NCI-H1092 treated with DMSO at 0.1 percent for 48 hours (cell line): Measurements from ENCODE around the gene USP6NL.
"Not testable (repeated sequence)": the region's sequence is repeated elsewhere in the genome, so short reads cannot be mapped to it uniquely, and the experiment has no call there.

ENCODE experiments used
- DNase-seq: peaks from one replicate; lab custom pipeline; 2025; lab: John Stamatoyannopoulos, UW

Gene USP6NL

GRCh38 chr10:11444531-11445228, 166.8 kb downstream of the USP6NL start:
- DNase-seq = no peak

GRCh38 chr10:11444155-11444530, 167.3 kb downstream of the USP6NL start:
- DNase-seq = no peak

DNA sequence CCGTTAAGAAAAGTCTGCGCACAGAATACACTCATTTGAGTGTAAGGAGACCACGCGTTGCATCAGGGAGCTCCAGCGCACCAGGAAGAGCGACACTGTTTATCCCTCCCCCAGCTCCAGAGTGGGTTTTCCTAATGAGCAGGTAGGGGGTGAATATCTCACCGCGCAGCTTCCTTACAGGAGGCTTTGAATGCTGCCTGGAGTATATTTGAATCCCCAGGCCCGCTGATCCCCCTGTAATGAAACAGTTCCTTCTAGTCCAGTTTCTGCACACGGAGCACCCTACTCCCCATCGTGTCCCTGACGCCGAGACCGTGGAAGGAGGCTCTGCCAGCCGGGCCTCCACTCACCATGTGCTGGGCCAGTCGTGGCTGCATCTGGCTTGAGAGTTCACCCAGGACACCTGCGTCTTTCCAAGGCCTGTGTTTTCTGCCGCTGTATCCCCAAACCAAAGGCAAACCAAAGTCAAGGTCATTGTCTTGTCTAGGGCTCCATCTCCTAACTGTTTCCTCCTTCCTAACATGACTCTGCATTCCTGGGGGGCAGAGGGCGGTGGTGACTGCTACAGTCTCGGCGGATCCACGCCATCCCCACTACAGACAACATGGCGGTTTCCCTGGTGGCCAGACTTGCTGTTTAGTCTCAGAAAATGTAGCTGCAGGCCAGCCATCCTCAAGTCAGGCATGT, 167.8 kb downstream of the USP6NL start:
- no peak for DNase-seq

DNA sequence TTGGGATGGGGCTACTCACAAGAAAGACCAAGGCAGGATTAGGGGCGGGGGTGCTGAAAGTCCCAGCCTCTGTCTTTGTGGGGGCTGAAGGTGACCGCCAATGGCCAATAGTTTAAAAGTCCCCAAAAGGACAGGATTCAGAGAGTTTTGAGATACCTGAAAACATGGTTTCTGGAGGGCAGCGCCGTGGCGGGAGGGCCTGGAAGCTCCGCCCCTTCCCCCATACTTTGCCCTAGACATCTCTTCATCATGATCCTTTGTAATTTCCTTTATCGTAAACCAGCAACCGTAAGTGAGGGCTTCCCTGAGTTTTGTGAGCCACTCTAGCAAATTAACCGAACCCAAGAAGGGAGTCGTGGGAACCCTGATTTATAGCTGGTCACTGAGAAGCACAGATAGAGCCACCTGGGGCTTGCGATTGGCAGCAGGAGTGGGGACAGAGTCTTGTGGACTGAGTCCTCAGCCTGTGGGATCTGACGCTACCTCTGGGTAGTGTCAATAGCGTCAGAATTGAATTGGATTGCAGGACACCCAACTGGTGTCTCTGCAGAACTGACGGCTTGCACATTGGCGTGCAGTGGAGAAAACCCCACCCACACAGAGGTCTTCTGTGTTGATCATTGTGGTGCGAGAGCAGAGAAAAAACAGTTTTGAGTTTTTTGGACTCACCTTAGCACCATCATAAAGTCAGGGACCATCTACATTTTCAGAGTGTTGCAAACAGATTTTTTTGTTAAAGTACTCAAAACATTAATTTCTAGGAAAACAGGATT, 169.3 kb downstream of the USP6NL start:
- DNase-seq = no peak

- DNase-seq = no peak
Observed at GRCh38 chr10:11441151-11441535, 170.3 kb downstream of the USP6NL start.

DNA sequence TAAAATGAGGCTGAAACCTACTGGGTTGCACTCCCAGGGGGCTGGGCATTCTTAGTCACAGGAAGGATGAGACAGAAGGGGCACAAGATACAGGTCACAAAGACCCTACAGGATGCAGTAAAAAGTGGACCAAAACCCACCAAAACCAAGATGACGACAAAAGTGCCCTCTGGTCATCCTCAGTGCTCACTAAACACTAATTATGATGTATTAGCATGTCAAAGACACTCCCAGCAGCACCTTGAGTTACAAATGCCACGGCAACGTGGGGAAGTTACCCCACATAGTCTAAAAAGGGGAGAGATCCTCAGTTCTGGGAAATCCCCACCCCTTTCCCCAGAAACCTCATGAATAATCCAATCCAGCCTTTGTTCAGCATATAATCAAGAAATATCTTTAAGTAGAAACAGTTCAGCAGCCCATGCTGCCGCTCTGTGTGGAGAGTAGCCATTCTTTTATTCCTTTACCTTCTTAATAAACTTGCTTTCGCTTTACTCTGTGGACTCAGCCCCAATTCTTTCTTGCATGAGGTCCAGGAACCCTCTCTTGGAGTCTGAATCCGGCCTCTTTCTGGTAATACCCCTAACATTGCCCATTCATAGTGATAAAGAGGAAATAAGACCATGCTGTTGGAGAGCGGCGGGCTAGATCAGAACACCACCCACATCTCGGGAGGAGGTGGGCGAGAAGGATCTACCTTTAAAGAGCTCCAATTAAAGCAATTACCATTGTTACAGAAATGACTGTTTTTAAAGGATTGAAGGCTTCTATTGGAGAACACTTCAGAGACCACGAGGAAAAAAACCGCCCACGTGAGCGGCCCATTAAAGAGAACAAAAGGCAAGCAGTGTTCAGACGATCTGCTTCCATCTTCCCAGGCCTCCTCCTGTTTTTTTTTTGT, 170.9 kb downstream of the USP6NL start:
- no peak for DNase-seq

GRCh38 chr10:11439523-11440053, 171.9 kb downstream of the USP6NL start:
- DNase-seq = no peak

GRCh38 chr10:11437391-11438142, 173.9 kb downstream of the USP6NL start:
- no peak for DNase-seq

GRCh38 chr10:11436445-11436844, 175.0 kb downstream of the USP6NL start:
- not testable (repeated sequence) for DNase-seq

- DNase-seq = no peak
Observed at GRCh38 chr10:11435581-11435981, 175.9 kb downstream of the USP6NL start.

DNA sequence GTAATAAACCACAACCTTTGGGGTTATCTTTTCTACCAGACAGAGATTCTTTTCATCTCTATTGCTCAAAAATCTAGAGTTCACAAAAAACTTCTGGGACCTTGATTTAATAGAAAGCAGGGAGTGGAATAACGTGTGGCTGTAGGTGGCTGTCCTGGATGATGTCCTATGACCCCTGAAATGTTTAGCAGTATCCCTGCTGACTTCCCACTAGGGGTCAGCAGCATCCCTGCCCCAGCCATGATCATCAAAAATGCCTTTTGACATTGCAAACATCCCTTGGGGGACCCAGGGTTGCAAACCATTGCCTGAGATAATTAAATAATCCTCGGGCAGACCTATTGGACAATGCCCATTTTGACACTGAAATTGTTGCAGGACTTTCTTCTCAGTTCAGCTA, 177.1 kb downstream of the USP6NL start:
- DNase-seq = no peak

DNA sequence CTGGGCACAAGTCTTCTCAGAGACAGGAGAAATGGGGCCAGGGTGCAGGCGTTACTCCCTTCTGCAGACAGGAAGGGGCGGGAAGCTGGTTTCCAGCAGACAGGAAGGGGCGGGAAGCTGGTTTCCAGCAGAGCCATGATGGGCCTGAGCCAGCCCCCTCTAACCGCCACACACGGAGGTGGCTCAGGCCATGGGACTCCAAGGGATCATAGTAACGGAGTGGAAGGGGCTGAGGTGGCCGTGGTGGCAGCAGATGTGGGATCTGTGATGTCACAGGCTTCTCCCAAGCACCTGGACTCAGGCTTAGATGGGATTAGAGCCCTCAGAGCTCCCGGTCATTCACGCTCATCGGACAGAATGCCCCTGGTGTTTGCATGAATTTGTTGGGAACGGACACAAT, 177.8 kb downstream of the USP6NL start:
- DNase-seq = no peak

- DNase-seq = no peak
Observed at GRCh38 chr10:11431216-11431555, 180.3 kb downstream of the USP6NL start.

DNA sequence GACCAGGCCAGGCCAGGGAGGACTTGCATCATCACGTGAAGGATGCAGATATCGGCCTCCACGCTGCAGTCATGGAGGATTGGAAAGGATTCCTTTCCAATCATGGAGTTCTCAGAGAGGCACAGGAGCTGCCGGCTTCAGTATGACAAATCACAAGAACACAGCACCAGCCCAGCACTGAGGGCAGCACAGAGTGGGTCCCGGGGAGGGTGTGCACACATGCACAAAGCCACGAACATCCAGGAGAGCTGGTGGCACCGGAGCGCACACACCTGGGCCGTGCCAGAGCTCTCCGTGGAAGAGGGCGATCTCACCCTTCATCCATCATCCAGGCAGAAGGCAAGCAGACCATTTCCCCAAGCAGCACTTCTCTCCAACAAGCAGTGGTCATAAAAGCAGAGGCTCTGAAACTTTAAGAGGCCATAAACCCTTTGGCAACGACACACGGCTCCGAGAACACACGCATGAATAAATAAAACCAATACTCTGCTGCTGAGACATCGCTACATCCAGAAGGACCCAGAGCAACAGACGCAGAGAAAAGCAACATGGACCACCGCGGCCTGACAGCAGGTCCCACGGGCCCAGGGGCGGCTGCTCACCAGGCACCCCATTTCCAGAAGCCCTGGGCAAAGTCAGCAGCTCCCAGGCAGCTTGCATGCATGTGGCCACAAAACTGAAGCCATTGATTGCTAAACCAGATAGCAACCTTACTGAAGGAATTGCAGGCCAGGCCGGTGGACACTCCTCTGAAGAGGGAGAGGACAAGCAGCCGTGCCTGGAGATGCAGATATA, 180.8 kb downstream of the USP6NL start:
- DNase-seq = peak; percentile 11

- no peak for DNase-seq
Observed at GRCh38 chr10:11429439-11430052, 181.9 kb downstream of the USP6NL start.

GRCh38 chr10:11425676-11426075, 185.8 kb downstream of the USP6NL start:
- DNase-seq = peak; percentile 38

GRCh38 chr10:11425296-11425610, 186.2 kb downstream of the USP6NL start:
- DNase-seq = peak; percentile 72

DNA sequence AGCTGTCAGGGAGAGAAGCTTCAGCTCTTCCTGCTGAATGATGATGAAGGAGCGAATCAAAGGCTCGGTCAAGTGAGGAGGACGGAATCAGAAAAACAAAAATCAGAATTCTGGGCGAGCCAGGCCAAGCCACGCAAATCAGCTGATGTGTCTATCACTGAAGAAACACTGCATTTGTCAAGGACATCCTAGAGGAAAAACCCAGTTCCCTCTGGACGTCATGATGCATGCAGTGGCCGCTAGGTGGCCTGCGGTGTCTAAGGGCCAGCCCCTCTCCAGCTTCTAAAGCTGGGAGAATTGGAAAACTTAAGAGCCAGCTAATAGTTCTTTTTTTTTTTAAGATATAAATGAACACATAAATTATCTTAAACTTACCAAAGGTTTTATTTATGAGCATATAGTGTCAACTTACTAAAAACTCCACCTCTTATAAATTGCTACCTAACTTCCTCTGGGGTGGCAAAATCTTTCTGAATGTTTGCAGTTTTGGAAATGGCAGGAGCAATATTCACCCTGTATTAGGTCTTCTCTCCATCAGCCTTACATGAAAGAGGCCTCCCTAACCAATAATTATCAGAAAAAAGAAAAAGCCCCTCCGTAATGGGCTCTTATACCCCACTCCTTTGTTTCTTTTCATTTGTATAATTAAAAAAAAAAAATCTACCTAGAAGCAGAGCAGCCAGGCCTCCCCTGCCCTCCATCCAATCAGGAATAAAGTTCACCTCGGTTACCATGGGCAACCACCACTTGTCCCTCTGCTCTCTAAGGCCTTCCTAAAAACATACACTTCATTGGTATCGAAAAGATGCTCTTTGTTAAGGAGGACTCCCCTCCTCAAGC, 186.8 kb downstream of the USP6NL start:
- DNase-seq = peak; percentile 72

DNA sequence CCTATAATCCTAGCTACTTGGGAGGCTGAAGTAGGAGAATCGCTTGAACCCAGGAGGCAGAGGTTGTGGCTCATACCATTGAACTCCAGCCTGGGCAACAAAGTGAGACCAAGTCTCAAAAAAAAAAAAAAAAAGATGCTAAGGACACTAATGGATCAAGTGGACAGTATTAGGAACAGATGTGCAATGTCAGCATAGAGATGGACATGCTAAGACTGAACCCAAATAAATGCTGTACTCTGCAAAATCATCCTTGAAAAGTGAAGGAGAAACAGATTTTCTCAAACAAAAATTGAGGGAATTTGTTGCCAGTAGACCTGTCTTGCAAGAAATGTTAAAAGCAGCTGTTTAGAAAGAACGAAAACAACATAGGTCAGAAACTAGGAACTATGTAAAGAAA, 194.5 kb downstream of the USP6NL start:
- no peak for DNase-seq
